GM12864 (cell line): ENCODE measurements around the gene CALD1.

ENCODE experiments used
- DNase-seq: peaks from one replicate; pipeline ENCODE4 v3.0.0-alpha.2; 2011; ENCODE audit warnings: low read depth
- H3K4me3 ChIP-seq: 2 replicates; pipeline ENCODE4 v1.5.1; 2011; ENCODE audit warnings: mild to moderate bottlenecking, low read depth, low read length, control low read depth
- CTCF ChIP-seq: IDR thresholded peaks from 2 replicates; pipeline ENCODE4 v1.5.1; 2011; ENCODE audit warnings: low read depth, mild to moderate bottlenecking, moderate library complexity, low read length, control low read depth, inconsistent platforms; ENCODE audit errors: missing control alignments

The CALD1 gene

GRCh38 chr7:134901389-134902020 is 122.1 kb downstream of the CALD1 start:
- no peak for TF ChIP-seq CTCF
- H3K4me3 ChIP-seq, result no peak overlapping the region
- no peak for DNase-seq

- no peak overlapping the region for H3K4me3 ChIP-seq
- no peak for TF ChIP-seq CTCF
- no peak for DNase-seq
Measured at GRCh38 chr7:134902058-134902457, 122.6 kb downstream of the CALD1 start.

- no peak for TF ChIP-seq CTCF
- no peak for DNase-seq
- no peak overlapping the region for H3K4me3 ChIP-seq
Measured at GRCh38 chr7:134903073-134903790, 123.8 kb downstream of the CALD1 start.

- TF ChIP-seq CTCF, result no peak
- no peak for DNase-seq
- no peak overlapping the region for H3K4me3 ChIP-seq
Measured at GRCh38 chr7:134905375-134905774, 125.9 kb downstream of the CALD1 start.

- TF ChIP-seq CTCF, result no peak
- no peak for DNase-seq
Measured at GRCh38 chr7:134907000-134907399, 127.6 kb downstream of the CALD1 start.

GRCh38 chr7:134907639-134908038 is 128.2 kb downstream of the CALD1 start:
- TF ChIP-seq CTCF, result no peak
- no peak overlapping the region for H3K4me3 ChIP-seq
- DNase-seq, result no peak

More at GRCh38 chr7:134907000-134907399, 127.6 kb downstream of the CALD1 start:
- H3K4me3 ChIP-seq, result no peak overlapping the region

DNA sequence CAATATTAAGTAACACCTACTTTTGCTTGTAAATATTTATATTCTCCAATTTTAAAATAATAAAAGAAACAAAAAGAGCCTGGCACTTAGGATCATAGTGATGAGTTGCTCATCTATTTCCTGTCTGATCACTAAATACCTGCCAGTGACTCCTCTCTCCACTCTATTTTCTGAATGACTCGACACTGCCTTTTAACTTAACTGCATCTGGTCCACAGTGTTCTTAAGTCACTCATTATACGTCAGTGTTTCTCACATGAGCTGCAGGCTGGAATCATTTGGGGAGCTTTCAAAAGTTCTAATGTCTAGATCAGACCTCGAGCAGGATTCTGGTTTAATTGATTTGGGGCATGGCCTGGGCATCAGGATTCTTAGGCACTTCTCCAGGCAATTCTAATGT is 128.9 kb downstream of the CALD1 start:
- no peak overlapping the region for H3K4me3 ChIP-seq
- DNase-seq, result no peak
- TF ChIP-seq CTCF, result no peak
